ENCODE results near the gene CADM1. TPM values are rescaled to one million over a fixed set of nuclear protein-coding genes. Genes with fewer than 3 reads are reported as not detected.

Gene CADM1
- total and polyA plus RNA-seq, 9 of the 15 experiments (the other 6 are each of a cell fraction or from before 2014, with no cell fraction given) = 0.42 TPM; not detected in 8

- no TSS peak for BruUV-seq (replicated peaks)
- TF ChIP-seq MXD1 (CRISPR knock-in tag; IDR thresholded peaks at IDR 0.05; ENCODE audit: borderline replicate concordance, poor library complexity, severe bottlenecking) = no peak
- TF ChIP-seq, protein P1, sequence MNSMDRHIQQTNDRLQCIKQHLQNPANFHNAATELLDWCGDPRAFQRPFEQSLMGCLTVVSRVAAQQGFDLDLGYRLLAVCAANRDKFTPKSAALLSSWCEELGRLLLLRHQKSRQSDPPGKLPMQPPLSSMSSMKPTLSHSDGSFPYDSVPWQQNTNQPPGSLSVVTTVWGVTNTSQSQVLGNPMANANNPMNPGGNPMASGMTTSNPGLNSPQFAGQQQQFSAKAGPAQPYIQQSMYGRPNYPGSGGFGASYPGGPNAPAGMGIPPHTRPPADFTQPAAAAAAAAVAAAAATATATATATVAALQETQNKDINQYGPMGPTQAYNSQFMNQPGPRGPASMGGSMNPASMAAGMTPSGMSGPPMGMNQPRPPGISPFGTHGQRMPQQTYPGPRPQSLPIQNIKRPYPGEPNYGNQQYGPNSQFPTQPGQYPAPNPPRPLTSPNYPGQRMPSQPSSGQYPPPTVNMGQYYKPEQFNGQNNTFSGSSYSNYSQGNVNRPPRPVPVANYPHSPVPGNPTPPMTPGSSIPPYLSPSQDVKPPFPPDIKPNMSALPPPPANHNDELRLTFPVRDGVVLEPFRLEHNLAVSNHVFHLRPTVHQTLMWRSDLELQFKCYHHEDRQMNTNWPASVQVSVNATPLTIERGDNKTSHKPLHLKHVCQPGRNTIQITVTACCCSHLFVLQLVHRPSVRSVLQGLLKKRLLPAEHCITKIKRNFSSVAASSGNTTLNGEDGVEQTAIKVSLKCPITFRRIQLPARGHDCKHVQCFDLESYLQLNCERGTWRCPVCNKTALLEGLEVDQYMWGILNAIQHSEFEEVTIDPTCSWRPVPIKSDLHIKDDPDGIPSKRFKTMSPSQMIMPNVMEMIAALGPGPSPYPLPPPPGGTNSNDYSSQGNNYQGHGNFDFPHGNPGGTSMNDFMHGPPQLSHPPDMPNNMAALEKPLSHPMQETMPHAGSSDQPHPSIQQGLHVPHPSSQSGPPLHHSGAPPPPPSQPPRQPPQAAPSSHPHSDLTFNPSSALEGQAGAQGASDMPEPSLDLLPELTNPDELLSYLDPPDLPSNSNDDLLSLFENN (IDR thresholded peaks at IDR 0.05; ENCODE audit: low read depth in 2 of 2, low read length in 2 of 2) = no peak
- Histone ChIP-seq H3K4me3 (no peak overlapping the region), H3K4me2 (ENCODE audit: insufficient read depth, low read length) (no peak overlapping the region), H3K9ac (ENCODE audit: insufficient read depth in 1 of 2, low read depth in 2 of 2, low read length in 2 of 2) (no peak overlapping the region), H3K27me3 (ENCODE audit: control insufficient read depth in 2 of 2, insufficient read depth in 2 of 2, low read length in 2 of 2) (0 out of 5 replicates have a peak, but pooled peaks cover 0 to 3% of the 10 kb centered on the region in 2 experiments), H4K20me1 (replicated peaks; ENCODE audit: control insufficient read depth, insufficient read depth, low read length) (no peaks in the 10 kb centered on the region), H2AFZ (ENCODE audit: low read depth, low read length) (no peak overlapping the region), H3K27ac (ENCODE audit: extremely low read depth, low read depth, low read length) (no peak overlapping the region), H3K9me1 (ENCODE audit: control insufficient read depth, insufficient read depth, low read length) (no peaks in the 10 kb centered on the region), H3K4me1 (replicated peaks in 1 of 2; ENCODE audit: control insufficient read depth in 2 of 2, insufficient read depth in 2 of 2, low read length in 2 of 2) (no peaks in the 10 kb centered on the region), H3K9me3 (replicated peaks; ENCODE audit: control insufficient read depth, insufficient read depth, low read depth, low read length) (no peaks in the 10 kb centered on the region), H3K79me2 (ENCODE audit: control insufficient read depth, insufficient read depth, low read length) (no peaks in the 10 kb centered on the region), H3K36me3 (ENCODE audit: control insufficient read depth, insufficient read depth, low read length) (no peaks in the 10 kb centered on the region)
- intact Hi-C loops (cut with micrococcal nuclease) (no loop called here), in situ Hi-C loops (cut with MboI) (no loop called here)
- POLR2A ChIA-PET = interaction anchor here (0.7 kb wide), 1 partner anchor 779 kb away, joined by 3 read pairs; no protein-coding TSS in a partner anchor
- CTCF ChIA-PET (ENCODE audit: low intra/inter-chr PET ratio) = no interaction called here
- FAIRE-seq = no peak
- ATAC-seq = no peak
- no peak for DNase-seq (ENCODE audit: extremely low read depth in 1 of 4, low spot score in 3 of 4)
- 0% methylated on average over 1 of the region's 1 CpG for WGBS (ENCODE audit: insufficient coverage, low coverage, missing lambda C conversion rate)
These were observed 348.2 kb downstream of the CADM1 start for GRCh38 chr11:115155978-115156377.

Measured in K562 (cell line).